ENCODE data around the gene CCNC. TPM values are rescaled to one million over a fixed set of nuclear protein-coding genes. Genes with fewer than 3 reads are reported as not detected.

CCNC gene
- polyA plus RNA-seq, 4 donors = 40.4 to 64.2 (median 50.1) TPM

DNA sequence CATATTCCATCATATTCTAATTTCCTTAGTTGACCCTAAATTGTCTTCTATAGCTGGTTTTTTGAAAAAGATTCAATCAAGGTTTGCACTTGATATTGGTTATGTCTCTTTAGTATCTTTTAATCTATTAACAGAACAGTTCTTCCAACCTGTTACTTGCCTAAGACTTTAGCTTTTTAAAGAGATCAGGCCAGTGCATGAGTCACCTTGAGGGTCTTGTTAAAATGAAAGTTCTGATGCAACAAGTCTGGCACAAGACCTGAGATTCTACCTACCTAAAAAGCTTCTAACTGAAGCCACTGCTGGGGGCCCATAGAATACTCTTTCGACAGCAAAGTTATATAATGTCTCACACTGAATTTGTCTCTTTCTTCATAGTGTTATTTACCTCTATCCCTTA is 56.4 kb downstream of the CCNC start:
- WGBS, 3 donors = 93 to 100% (median 97%) methylated on average over 1 of the region's 1 CpG
- no peak for FAIRE-seq
- H3K27ac ChIP-seq (ENCODE audit: low read depth in 1 of 3, low read length in 2 of 3) = no peak overlapping the region

DNA sequence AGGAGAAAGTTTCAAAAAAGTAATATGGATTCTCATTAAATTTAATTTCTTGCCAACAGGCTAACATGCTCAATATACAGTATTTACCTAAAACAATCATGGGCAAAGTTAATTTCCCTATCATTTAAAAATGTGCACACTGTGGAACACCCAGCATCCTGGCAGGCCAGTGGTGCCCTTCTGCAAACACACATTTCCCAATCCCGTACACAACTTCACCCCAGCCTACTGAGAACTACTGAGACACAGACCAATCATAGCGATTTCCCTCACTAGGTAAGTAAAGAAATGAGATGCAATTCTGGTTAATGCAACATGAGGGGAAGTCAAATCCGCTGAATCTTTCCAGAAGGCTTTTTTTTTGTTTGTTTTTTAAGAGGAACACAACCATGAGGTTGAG is 60.8 kb downstream of the CCNC start:
- 92 to 96% (median 93%) methylated on average over 3 of the region's 3 CpGs for WGBS, 3 donors
- Histone ChIP-seq H3K27ac (ENCODE audit: low read depth in 1 of 3, low read length in 2 of 3) (no peak overlapping the region), H3K4me1 (ENCODE audit: control insufficient read depth in 3 of 3, insufficient read depth in 2 of 3, low read depth in 1 of 3, low read length in 2 of 3) (no peaks in the 10 kb centered on the region), H3K9me3 (ENCODE audit: control insufficient read depth in 2 of 2, insufficient read depth in 1 of 2, low read depth in 1 of 2, low read length in 1 of 2) (no peaks in the 10 kb centered on the region), H3K4me3 (ENCODE audit: low read depth in 1 of 3, low read length in 3 of 3) (no peak overlapping the region), H3K27me3 (ENCODE audit: control insufficient read depth in 3 of 3, insufficient read depth in 3 of 3, low read length in 3 of 3) (no peaks in the 10 kb centered on the region), H3K36me3 (ENCODE audit: control insufficient read depth in 3 of 3, insufficient read depth in 2 of 3, low read depth in 1 of 3, low read length in 3 of 3) (peaks cover 0 to 14% (median 9%) of the 10 kb centered on the region in 3 donors)
- DNase-seq (no peak), FAIRE-seq (no peak)

More for the DNA sequence above, 56.4 kb downstream of the CCNC start:
- Histone ChIP-seq H3K4me1 (ENCODE audit: control insufficient read depth in 3 of 3, insufficient read depth in 2 of 3, low read depth in 1 of 3, low read length in 2 of 3) (peaks cover 0 to 5% (median 4%) of the 10 kb centered on the region in 3 donors), H3K36me3 (ENCODE audit: control insufficient read depth in 3 of 3, insufficient read depth in 2 of 3, low read depth in 1 of 3, low read length in 3 of 3) (peaks cover 0 to 2% (median 1%) of the 10 kb centered on the region in 3 donors), H3K9me3 (ENCODE audit: control insufficient read depth in 2 of 2, insufficient read depth in 1 of 2, low read depth in 1 of 2, low read length in 1 of 2) (no peaks in the 10 kb centered on the region), H3K27me3 (ENCODE audit: control insufficient read depth in 3 of 3, insufficient read depth in 3 of 3, low read length in 3 of 3) (no peaks in the 10 kb centered on the region), H3K4me3 (ENCODE audit: low read depth in 1 of 3, low read length in 3 of 3) (no peak overlapping the region)
- DNase-seq = no peak

DNA sequence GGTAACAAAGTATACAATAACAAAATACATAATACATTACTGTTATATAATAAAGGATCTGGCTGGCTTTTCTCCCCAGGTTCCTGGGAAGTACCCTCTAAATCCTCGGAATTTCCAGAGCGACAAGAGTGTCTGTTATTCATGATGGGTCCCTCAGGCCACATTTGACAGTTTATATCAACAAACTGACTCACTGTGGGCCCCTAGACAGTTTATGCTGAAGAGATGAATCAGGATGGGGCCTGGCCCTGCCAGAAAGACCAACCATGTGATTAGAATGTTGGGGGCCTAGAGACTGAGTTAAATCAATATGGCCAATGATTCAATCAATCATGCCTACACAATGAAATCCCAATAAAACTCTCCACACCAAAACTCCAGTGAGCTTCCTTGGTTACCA is 66.7 kb downstream of the CCNC start:
- Histone ChIP-seq H3K4me3 (ENCODE audit: low read depth in 1 of 3, low read length in 3 of 3) (no peak overlapping the region), H3K27me3 (ENCODE audit: control insufficient read depth in 3 of 3, insufficient read depth in 3 of 3, low read length in 3 of 3) (no peaks in the 10 kb centered on the region), H3K36me3 (ENCODE audit: control insufficient read depth in 3 of 3, insufficient read depth in 2 of 3, low read depth in 1 of 3, low read length in 3 of 3) (peaks cover 0 to 23% (median 11%) of the 10 kb centered on the region in 3 donors), H3K27ac (ENCODE audit: low read depth in 1 of 3, low read length in 2 of 3) (no peak overlapping the region), H3K4me1 (ENCODE audit: control insufficient read depth in 3 of 3, insufficient read depth in 2 of 3, low read depth in 1 of 3, low read length in 2 of 3) (no peaks in the 10 kb centered on the region), H3K9me3 (ENCODE audit: control insufficient read depth in 2 of 2, insufficient read depth in 1 of 2, low read depth in 1 of 2, low read length in 1 of 2) (no peaks in the 10 kb centered on the region)
- DNase-seq = no peak
- no peak for FAIRE-seq
- WGBS, 3 donors = 78 to 91% (median 88%) methylated on average over 2 of the region's 2 CpGs

DNA sequence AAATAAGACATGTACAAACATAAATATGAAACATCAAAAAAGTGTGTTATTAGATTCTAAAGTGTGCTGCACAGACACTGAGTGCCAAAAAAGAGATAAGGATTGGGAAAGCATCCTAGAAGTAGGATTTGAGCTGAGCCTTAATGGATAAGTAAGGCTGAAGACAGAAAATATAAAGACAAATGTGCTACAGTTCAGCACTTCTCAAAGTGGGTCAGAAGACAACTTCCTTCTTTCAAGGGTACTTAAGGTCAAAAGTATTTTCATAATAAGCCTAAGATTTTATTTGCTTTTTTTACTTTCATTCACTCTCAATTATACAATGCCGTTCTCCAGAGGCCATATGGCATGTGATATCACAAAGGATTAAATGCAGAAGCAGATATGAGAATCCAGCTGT is 70.0 kb downstream of the CCNC start:
- no peak overlapping the region for H3K27ac ChIP-seq (ENCODE audit: low read depth in 1 of 3, low read length in 2 of 3)
- H3K4me1 ChIP-seq (ENCODE audit: control insufficient read depth in 3 of 3, insufficient read depth in 2 of 3, low read depth in 1 of 3, low read length in 2 of 3) = no peaks in the 10 kb centered on the region
- H3K36me3 ChIP-seq (ENCODE audit: control insufficient read depth in 3 of 3, insufficient read depth in 2 of 3, low read depth in 1 of 3, low read length in 3 of 3) = peaks cover 0 to 19% (median 4%) of the 10 kb centered on the region in 3 donors
- no peaks in the 10 kb centered on the region for H3K9me3 ChIP-seq (ENCODE audit: control insufficient read depth in 2 of 2, insufficient read depth in 1 of 2, low read depth in 1 of 2, low read length in 1 of 2)
- WGBS, 3 donors = 45 to 80% (median 57%) methylated on average over 1 of the region's 1 CpG
- no peak for DNase-seq
- no peak overlapping the region for H3K4me3 ChIP-seq (ENCODE audit: low read depth in 1 of 3, low read length in 3 of 3)
- no peak for FAIRE-seq
- no peaks in the 10 kb centered on the region for H3K27me3 ChIP-seq (ENCODE audit: control insufficient read depth in 3 of 3, insufficient read depth in 3 of 3, low read length in 3 of 3)

DNA sequence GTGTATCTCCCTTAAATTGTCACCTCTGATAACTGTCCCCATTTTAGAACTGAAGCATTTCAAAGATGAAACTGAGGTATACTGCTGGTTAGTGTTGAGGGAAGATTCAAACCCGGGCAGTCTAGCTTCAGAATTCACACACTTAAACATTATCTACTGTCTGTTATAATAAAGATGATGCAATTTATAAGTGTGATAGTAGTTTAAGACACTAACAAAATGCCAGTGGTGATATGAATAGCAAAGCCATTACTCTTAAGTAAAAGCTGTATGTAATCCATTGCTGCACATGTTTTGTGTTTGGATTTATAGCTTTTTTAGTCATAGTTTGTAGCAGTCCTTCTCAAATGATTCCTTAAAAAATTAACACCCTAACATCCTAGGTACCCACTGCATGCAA is 73.0 kb downstream of the CCNC start:
- WGBS, 3 donors = 81 to 96% (median 85%) methylated on average over 1 of the region's 1 CpG
- Histone ChIP-seq H3K4me1 (ENCODE audit: control insufficient read depth in 3 of 3, insufficient read depth in 2 of 3, low read depth in 1 of 3, low read length in 2 of 3) (no peaks in the 10 kb centered on the region), H3K27ac (ENCODE audit: low read depth in 1 of 3, low read length in 2 of 3) (no peak overlapping the region), H3K36me3 (ENCODE audit: control insufficient read depth in 3 of 3, insufficient read depth in 2 of 3, low read depth in 1 of 3, low read length in 3 of 3) (peaks cover 0 to 8% (median 0%) of the 10 kb centered on the region in 3 donors), H3K4me3 (ENCODE audit: low read depth in 1 of 3, low read length in 3 of 3) (no peak overlapping the region), H3K27me3 (ENCODE audit: control insufficient read depth in 3 of 3, insufficient read depth in 3 of 3, low read length in 3 of 3) (no peaks in the 10 kb centered on the region), H3K9me3 (ENCODE audit: control insufficient read depth in 2 of 2, insufficient read depth in 1 of 2, low read depth in 1 of 2, low read length in 1 of 2) (no peaks in the 10 kb centered on the region)
- DNase-seq (no peak), FAIRE-seq (no peak)

Other genes with a start within 250 kb of the CCNC start
- gene FAXC, start 219.0 kb downstream of the CCNC start, polyA plus RNA-seq = 1 to 10 TPM in 2 of 4 donors, not detected in 2; 1.3 to 1.4 TPM
- gene COQ3, start 174.5 kb downstream of the CCNC start, polyA plus RNA-seq = 10 to 100 TPM in 3 of 4 donors, 1 to 10 TPM in 1; 7.0 to 14.6 (median 13.5) TPM
- gene PNISR, start 143.4 kb downstream of the CCNC start, polyA plus RNA-seq = 100 to 1,000 TPM in 1 of 4 donors, 10 to 100 TPM in 3; 22.7 to 160 (median 25.9) TPM
- gene USP45, start 53.2 kb downstream of the CCNC start, polyA plus RNA-seq = 10 to 100 TPM in 1 of 4 donors, 1 to 10 TPM in 3; 3.8 to 10.0 (median 5.8) TPM
- gene PRDM13, start 38.2 kb upstream of the CCNC start, polyA plus RNA-seq = under 1 TPM in 1 of 4 donors, not detected in 3; 0.03 TPM